Smooth muscle cell (in vitro differentiated cells): ENCODE data around the gene GTF3C2. TPM values are rescaled to one million over a fixed set of nuclear protein-coding genes. Genes with fewer than 3 reads are reported as not detected.

Experiments
- DNase-seq: peaks from one replicate; lab custom pipeline; 2025; ENCODE audit not compliant: unreplicated experiment; lab: John Stamatoyannopoulos, UW
- H2AFZ ChIP-seq: fragments of 200-600 bp; sonication (generic); 2 replicates; pipeline ENCODE4 v1.6.0; 2016; ENCODE audit warnings: antibody characterized with exemption, low read depth, mild to moderate bottlenecking
- H3F3A ChIP-seq: fragments of 200-600 bp; sonication (generic); 2 replicates; pipeline ENCODE4 v1.6.0; 2017; ENCODE audit warnings: antibody characterized with exemption, low read depth
- H3K27ac ChIP-seq: fragments of 200-600 bp; sonication (generic); 2 replicates; pipeline ENCODE4 v1.5.1; 2016; ENCODE audit warnings: low read depth, mild to moderate bottlenecking
- H3K27me3 ChIP-seq: fragments of 200-600 bp; sonication (generic); 2 replicates; pipeline ENCODE4 v1.6.1; 2016; ENCODE audit warnings: low read depth, mild to moderate bottlenecking
- H3K36me3 ChIP-seq: fragments of 200-600 bp; sonication (generic); 2 replicates; pipeline ENCODE4 v1.5.1; 2016; ENCODE audit warnings: low read depth
- H3K4me1 ChIP-seq: fragments of 200-600 bp; sonication (generic); 2 replicates; pipeline ENCODE4 v1.5.1; 2016; ENCODE audit warnings: low read depth
- H3K4me2 ChIP-seq: fragments of 200-600 bp; sonication (generic); 2 replicates; pipeline ENCODE4 v1.6.0; 2016; ENCODE audit warnings: mild to moderate bottlenecking
- H3K4me3 ChIP-seq: fragments of 200-600 bp; sonication (generic); 2 replicates; pipeline ENCODE4 v1.5.1; 2016; ENCODE audit warnings: mild to moderate bottlenecking
- H3K79me2 ChIP-seq: fragments of 200-600 bp; sonication (generic); 2 replicates; pipeline ENCODE4 v1.6.0; 2016; ENCODE audit warnings: low read depth, mild to moderate bottlenecking
- H3K9ac ChIP-seq: fragments of 200-600 bp; sonication (generic); 2 replicates; pipeline ENCODE4 v1.6.0; 2016; ENCODE audit warnings: low read depth
- H3K9me3 ChIP-seq: fragments of 200-600 bp; sonication (generic); replicated peaks from 2 replicates; pipeline ENCODE4 v1.5.1; 2016; ENCODE audit warnings: low read depth
- H4K20me1 ChIP-seq: fragments of 200-600 bp; sonication (generic); 2 replicates; pipeline ENCODE4 v1.6.0; 2016; ENCODE audit warnings: low read depth
- WGBS: methylation state at CpG from one replicate; pipeline ENCODE4 v1.1.7; 2016; ENCODE audit warnings: low lambda C conversion rate; 5-methylcytosine and 5-hydroxymethylcytosine counted together
- polyA plus RNA-seq: library from polyadenylated mRNA; unstranded; fragments of >200 nt; fragmentation: Nextera tagmentation; extraction: Ambion mirVana; gene quantifications from 2 replicates; pipeline ENCODE4 v1.2.1, GENCODE V29; 2016
- total RNA-seq: library from RNA; depleted of rRNA; stranded (reverse); fragments of >200 nt; gene quantifications from 2 replicates; pipeline ENCODE4 v1.2.3, GENCODE V29; 2014
- TF ChIP-seq, protein P1 (sequence below): fragments of 200-600 bp; sonication (generic); IDR thresholded peaks from 2 replicates; pipeline ENCODE4 v1.5.1; 2017; ENCODE audit warnings: borderline replicate concordance, mild to moderate bottlenecking, antibody characterized with exemption; ENCODE audit not compliant: insufficient read depth, poor library complexity, severe bottlenecking

GTF3C2 gene
- total and polyA plus RNA-seq, 2 experiments from 2014 or later, result 40.3 to 42.3 TPM

DNA sequence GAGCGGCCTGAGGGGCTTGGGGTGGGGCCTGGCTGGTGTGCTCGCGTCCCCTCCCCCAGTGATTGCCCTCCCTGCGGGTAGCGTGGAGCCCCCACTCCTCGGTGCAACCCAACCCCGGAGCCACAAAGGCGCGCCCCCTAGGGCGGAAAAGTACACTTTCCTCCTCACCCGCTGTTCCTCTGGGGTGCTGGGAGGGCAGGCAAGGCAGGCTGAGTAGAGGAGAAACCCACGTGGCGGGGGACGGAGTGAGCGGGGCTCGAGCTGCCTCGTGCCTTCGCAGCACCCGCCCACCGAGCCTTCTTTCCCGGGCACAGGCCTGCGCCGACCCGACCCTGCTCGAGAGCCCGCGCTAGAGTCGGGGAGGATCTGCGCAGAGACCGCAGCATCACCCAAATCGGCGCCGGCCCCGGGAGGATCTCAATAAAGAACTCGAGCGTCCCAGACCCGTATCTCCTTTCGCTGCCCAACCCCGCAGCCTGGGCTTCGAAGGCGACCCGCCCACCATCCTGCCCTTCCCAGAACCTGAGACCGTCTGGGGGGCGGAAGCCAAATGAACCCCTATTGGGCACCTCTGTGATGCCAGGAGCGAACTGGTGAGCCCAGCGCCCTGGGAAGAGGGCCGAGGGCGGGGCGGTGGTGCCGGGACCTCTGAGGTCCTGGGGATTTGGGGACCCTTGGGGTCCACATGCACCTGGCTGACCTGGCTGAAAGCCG, 49.8 kb downstream of the GTF3C2 start:
- Histone ChIP-seq H3K27me3 (peaks cover 48% of the 10 kb centered on the region), H3F3A (no peaks in the 10 kb centered on the region), H3K4me3 (no peak overlapping the region), H3K4me1 (peaks cover 6% of the 10 kb centered on the region), H3K4me2 (no peak overlapping the region), H3K36me3 (no peaks in the 10 kb centered on the region), H3K79me2 (no peaks in the 10 kb centered on the region), H2AFZ (no peak overlapping the region), H3K9me3 (no peaks in the 10 kb centered on the region), H4K20me1 (peaks cover 21% of the 10 kb centered on the region), H3K9ac (no peak overlapping the region), H3K27ac (no peak overlapping the region)
- WGBS, result 21% methylated on average over 49 of the region's 51 CpGs
- no peak for DNase-seq
- TF ChIP-seq, protein P1, sequence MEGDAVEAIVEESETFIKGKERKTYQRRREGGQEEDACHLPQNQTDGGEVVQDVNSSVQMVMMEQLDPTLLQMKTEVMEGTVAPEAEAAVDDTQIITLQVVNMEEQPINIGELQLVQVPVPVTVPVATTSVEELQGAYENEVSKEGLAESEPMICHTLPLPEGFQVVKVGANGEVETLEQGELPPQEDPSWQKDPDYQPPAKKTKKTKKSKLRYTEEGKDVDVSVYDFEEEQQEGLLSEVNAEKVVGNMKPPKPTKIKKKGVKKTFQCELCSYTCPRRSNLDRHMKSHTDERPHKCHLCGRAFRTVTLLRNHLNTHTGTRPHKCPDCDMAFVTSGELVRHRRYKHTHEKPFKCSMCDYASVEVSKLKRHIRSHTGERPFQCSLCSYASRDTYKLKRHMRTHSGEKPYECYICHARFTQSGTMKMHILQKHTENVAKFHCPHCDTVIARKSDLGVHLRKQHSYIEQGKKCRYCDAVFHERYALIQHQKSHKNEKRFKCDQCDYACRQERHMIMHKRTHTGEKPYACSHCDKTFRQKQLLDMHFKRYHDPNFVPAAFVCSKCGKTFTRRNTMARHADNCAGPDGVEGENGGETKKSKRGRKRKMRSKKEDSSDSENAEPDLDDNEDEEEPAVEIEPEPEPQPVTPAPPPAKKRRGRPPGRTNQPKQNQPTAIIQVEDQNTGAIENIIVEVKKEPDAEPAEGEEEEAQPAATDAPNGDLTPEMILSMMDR, result no peak

DNA sequence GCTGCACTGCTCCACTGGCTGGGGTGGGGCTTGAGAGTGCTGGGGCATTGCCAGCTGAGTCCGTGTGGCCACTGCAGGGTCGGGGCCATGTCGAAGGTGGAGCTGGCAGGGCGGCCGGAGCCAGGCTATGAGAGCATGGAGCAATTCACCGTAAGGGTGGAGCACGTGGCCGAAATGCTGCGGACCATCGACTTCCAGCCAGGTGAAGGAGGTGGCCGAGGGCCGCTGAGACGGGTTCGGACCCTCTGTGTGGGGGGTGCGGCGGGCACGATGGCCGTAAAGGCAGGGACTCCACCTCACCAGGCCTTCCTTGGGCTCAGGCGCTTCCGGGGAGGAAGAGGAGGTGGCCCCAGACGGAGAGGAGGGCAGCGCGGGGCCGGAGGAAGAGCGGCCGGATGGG, 50.4 kb downstream of the GTF3C2 start:
- DNase-seq, result no peak
- Histone ChIP-seq H3K4me1 (peaks cover 6% of the 10 kb centered on the region), H3K9ac (no peak overlapping the region), H3F3A (no peaks in the 10 kb centered on the region), H3K9me3 (no peaks in the 10 kb centered on the region), H3K4me2 (no peak overlapping the region), H3K27ac (no peak overlapping the region), H2AFZ (no peak overlapping the region), H3K4me3 (no peak overlapping the region), H3K27me3 (peaks cover 48% of the 10 kb centered on the region), H4K20me1 (peaks cover 21% of the 10 kb centered on the region), H3K79me2 (no peaks in the 10 kb centered on the region), H3K36me3 (no peaks in the 10 kb centered on the region)
- WGBS, result 71% methylated on average over 26 of the region's 26 CpGs
- TF ChIP-seq, protein P1, result no peak

DNA sequence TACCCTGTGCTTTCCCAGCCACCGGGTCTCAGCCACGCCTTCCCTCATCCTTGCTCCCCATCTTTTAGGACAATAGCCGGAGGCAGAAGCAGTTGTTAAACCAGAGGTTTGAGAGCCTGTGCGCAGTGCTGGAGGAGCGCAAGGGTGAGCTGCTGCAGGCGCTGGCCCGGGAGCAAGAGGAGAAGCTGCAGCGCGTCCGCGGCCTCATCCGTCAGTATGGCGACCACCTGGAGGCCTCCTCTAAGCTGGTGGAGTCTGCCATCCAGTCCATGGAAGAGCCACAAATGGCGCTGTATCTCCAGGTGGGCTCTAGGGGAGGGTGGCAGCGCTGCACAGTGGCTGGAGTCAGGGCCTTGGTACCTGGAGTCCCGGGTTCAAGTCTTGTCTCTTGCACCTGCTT, 51.0 kb downstream of the GTF3C2 start:
- H3K27me3 ChIP-seq, result peaks cover 48% of the 10 kb centered on the region
- H3K36me3 ChIP-seq, result no peaks in the 10 kb centered on the region
- H3K4me2 ChIP-seq, result no peak overlapping the region
- H3K79me2 ChIP-seq, result no peaks in the 10 kb centered on the region
- peaks cover 21% of the 10 kb centered on the region for H4K20me1 ChIP-seq
- H3F3A ChIP-seq, result no peaks in the 10 kb centered on the region
- no peaks in the 10 kb centered on the region for H3K9me3 ChIP-seq
- H3K4me1 ChIP-seq, result peaks cover 6% of the 10 kb centered on the region
- no peak overlapping the region for H3K4me3 ChIP-seq
- WGBS, result 94% methylated on average over 16 of the region's 16 CpGs
- H3K9ac ChIP-seq, result no peak overlapping the region
- no peak overlapping the region for H2AFZ ChIP-seq
- TF ChIP-seq, protein P1, result no peak
- DNase-seq, result no peak
- H3K27ac ChIP-seq, result no peak overlapping the region
